Activated CD4-positive, alpha-beta T cell treated with anti-CD3 and anti-CD28 coated beads for 36 hours (primary cell): ENCODE measurements around the gene COX6B1. TPM values are rescaled to one million over a fixed set of nuclear protein-coding genes. Genes with fewer than 3 reads are reported as not detected.
A peak's percentile ranks its signal among the peaks of the same experiment; 100 is the strongest.

Experiments
- ATAC-seq: fragments of 200-7000 bp; cut with Tn5 transposase; one replicate; pipeline ENCODE4 v1.10.0; 2021; ENCODE audit warnings: mild to moderate bottlenecking, moderate library complexity
- CTCF ChIA-PET: fragments of 350-600 bp; sonication (Branson Sonifier 250); formaldehyde crosslinking; loops from one replicate; lab custom pipeline; 2021; ENCODE audit warnings: antibody characterized with exemption; lab: Charles Lee
- POLR2A ChIA-PET: fragments of 350-600 bp; sonication (Branson Sonifier 250); formaldehyde crosslinking; loops from one replicate; lab custom pipeline; 2021; ENCODE audit warnings: antibody characterized with exemption, inconsistent platforms; lab: Charles Lee
- DNase-seq: peaks from one replicate; pipeline ENCODE4 v3.0.0-alpha.2; 2020
- H3K27ac Mint-ChIP-seq: one replicate; pipeline ENCODE4 v1.8.0; 2021; ENCODE audit warnings: mixed read lengths
- H3K27me3 Mint-ChIP-seq: one replicate; pipeline ENCODE4 v1.8.0; 2021; ENCODE audit warnings: mixed read lengths
- H3K36me3 Mint-ChIP-seq: one replicate; pipeline ENCODE4 v1.8.0; 2021; ENCODE audit warnings: low read depth, mixed read lengths
- H3K4me1 Mint-ChIP-seq: one replicate; pipeline ENCODE4 v1.8.0; 2021; ENCODE audit warnings: mixed read lengths
- H3K4me3 Mint-ChIP-seq: one replicate; pipeline ENCODE4 v1.8.0; 2021; ENCODE audit warnings: mild to moderate bottlenecking, moderate library complexity, mixed read lengths
- H3K9me3 Mint-ChIP-seq: one replicate; pipeline ENCODE4 v1.8.0; 2021; ENCODE audit warnings: low read depth, mixed read lengths
- intact Hi-C, 2 experiments: fragments of 100-400 bp; cut with DNase I in 1 of 2; cut with micrococcal nuclease in 1 of 2; formaldehyde crosslinking; loops; one replicate each; pipeline versions ENCODE4 v1.14.2 to v1.15.1; 2022 to 2024; cut with DNase I, micrococcal nuclease
- total RNA-seq, 2 experiments: library from RNA; stranded (reverse); gene quantifications; one replicate each; pipeline ENCODE4 v1.2.3, GENCODE V29; 2021

The COX6B1 gene
- total RNA-seq, 2 experiments from 2014 or later = 385 to 437 TPM

DNA sequence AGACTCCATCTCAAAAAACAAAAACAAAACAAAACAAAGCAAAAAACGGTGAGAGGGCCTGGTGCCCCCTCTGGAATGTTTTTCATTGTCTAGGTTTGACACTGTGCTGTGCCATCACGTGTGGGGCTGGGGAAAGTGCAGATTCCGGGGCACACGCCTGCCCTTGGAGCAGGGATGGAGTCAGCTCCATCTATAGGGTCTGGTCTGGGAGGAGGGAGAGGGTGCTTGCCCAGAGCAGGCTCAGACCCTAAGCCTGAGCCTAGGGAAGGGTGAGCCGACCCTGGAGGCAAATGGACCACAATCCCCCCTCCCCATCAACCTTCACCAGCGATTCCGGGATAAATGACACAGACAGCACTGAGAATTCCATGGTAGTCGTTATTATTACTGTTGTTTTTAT is 45.3 kb downstream of the COX6B1 start:
- CTCF ChIA-PET = interaction anchor here (0.9 to 9.5 kb wide), 3 partner anchors 9 to 28 kb away, joined by 3 to 106 read pairs (median 3); no protein-coding TSS in a partner anchor
- POLR2A ChIA-PET = no interaction called here
- Mint-ChIP-seq H3K27me3 (no peaks in the 10 kb centered on the region), H3K4me3 (no peak overlapping the region), H3K27ac (no peak overlapping the region), H3K36me3 (no peaks in the 10 kb centered on the region), H3K9me3 (no peaks in the 10 kb centered on the region), H3K4me1 (peaks cover 17% of the 10 kb centered on the region)
- ATAC-seq (peak; percentile 1), DNase-seq (no peak)
- intact Hi-C loops = loop anchor here (1.0 to 5.0 kb wide), 9 partner anchors 24 to 238 kb away; partner anchors contain the start of genes PROSER3 (in 1 of the 2) and TMEM147 (in 1 of the 2)

DNA sequence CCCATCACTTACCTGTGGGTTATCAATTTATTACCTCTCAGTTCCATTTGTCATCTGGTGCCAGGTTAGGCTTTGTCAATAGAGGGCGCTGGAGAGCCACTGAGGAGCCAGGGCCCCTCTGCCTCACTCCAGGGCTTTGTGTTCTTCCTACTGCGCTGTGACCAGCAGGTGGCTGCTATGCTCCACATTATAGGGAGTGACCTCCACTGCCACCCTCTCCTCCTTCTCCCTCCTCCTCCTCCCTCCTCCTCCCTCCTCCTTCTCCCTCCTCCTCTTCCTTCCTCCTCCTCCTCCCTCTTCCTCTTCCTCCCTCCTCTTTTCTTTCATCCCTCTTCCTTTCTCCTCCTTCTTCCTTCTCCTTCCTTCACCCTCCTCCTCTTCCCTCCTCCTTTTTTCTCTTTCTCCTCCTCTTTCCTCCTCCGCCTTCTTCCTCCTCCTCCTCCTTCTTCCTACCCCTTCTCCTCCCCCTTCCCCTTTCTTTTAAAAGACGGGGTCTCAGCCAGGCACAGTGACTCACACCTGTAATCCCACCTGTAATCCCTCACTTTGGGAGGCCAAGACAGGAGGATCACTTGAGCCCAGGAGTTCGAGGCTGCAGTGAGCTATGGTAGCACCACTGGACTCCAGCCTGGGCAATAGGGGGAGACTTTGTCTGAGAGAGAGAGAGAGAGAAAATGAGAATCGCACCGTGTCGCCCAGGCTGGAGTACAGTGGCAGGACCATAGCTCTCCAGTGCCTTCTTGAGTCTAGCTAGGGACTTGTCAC is 45.9 kb downstream of the COX6B1 start:
- intact Hi-C loops = loop anchor here (1.0 to 5.0 kb wide), 10 partner anchors 23 to 237 kb away; partner anchors contain the start of genes ARHGAP33 (in 1 of the 2), PROSER3 (in 1 of the 2) and TMEM147 (in 1 of the 2)
- Mint-ChIP-seq H3K27ac (peak overlapping the region; percentile 43), H3K4me3 (no peak overlapping the region), H3K36me3 (no peaks in the 10 kb centered on the region), H3K9me3 (no peaks in the 10 kb centered on the region), H3K27me3 (no peaks in the 10 kb centered on the region), H3K4me1 (peaks cover 17% of the 10 kb centered on the region)
- ATAC-seq (peak; percentile 97), DNase-seq (peak; percentile 95)
- POLR2A ChIA-PET = interaction anchor here (1.2 to 1.3 kb wide), 2 partner anchors 17 to 19 kb away, joined by 3 to 4 read pairs; no protein-coding TSS in a partner anchor
- CTCF ChIA-PET = interaction anchor here (0.6 to 9.5 kb wide), 22 partner anchors 9 to 1817 kb away, joined by 3 to 106 read pairs (median 4); partner anchors contain the start of genes COX6B1, LIN37 and ZBTB32

DNA sequence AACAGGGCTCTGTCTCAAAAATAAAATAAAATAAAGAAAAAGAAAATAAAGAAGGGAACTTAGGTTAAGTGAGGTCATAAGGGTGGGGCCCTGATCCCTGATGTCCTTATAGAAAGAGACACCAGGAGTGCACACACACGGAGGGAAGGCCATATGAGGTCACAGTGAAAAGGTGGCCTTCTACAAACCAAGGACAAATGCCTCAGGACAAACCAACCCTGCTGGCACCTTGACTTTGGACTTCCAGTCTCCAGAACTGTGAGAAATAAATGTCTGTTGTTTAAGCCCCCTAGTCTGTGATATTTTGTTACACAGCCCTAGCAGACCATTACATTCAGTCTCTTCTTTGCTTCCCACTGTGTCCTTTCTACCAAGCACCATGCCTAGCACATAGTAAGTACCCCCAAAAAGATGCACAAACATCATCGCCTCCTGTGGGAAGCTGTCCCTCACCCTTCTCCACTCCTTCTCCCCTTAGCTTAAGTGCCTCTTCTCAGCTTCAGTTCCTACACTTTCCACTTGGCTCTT is 47.8 kb downstream of the COX6B1 start:
- POLR2A ChIA-PET = interaction anchor here (1.7 kb wide), 1 partner anchor 16 kb away, joined by 5 read pairs; no protein-coding TSS in a partner anchor
- no peak for ATAC-seq
- intact Hi-C loops = no loop called here
- CTCF ChIA-PET = interaction anchor here (0.6 to 9.5 kb wide), 12 partner anchors 9 to 237 kb away, joined by 3 to 106 read pairs (median 4); partner anchors contain the start of gene LIN37
- Mint-ChIP-seq H3K36me3 (no peaks in the 10 kb centered on the region), H3K4me1 (peaks cover 23% of the 10 kb centered on the region), H3K27ac (peak overlapping the region; percentile 22), H3K27me3 (no peaks in the 10 kb centered on the region), H3K4me3 (no peak overlapping the region), H3K9me3 (no peaks in the 10 kb centered on the region)
- DNase-seq = no peak

DNA sequence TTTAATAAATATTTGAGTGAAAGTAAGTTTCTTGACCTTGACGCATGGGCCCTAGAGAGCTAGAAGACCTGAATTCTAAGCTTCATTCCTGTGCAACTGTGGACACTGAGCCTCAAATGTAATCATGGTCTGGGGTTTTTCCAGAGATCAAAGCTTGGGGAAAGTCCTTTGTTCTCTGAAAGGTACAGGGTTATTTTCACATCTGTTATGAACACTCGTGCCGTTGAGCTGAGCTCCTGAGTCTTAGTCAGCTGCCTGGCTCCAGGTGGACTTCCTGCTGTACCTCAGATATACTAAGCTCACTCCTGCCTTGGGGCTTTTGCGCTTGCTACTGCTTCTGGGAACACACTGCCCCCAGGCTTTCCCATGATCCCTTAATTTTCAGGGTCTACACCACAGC is 48.7 kb downstream of the COX6B1 start:
- no peaks in the 10 kb centered on the region for H3K36me3 Mint-ChIP-seq
- H3K27ac Mint-ChIP-seq = peak overlapping the region; percentile 42
- H3K27me3 Mint-ChIP-seq = no peaks in the 10 kb centered on the region
- DNase-seq = peak; percentile 63
- ChIA-PET POLR2A (interaction anchor here (0.9 to 1.7 kb wide), 2 partner anchors 15 to 17 kb away, joined by 4 to 5 read pairs; no protein-coding TSS in a partner anchor), CTCF (interaction anchor here (0.6 to 9.5 kb wide), 13 partner anchors 10 to 262 kb away, joined by 3 to 106 read pairs (median 3); partner anchors contain the start of gene LIN37)
- intact Hi-C loops = no loop called here
- H3K4me1 Mint-ChIP-seq = peaks cover 23% of the 10 kb centered on the region
- no peak overlapping the region for H3K4me3 Mint-ChIP-seq
- peak; percentile 57 for ATAC-seq
- no peaks in the 10 kb centered on the region for H3K9me3 Mint-ChIP-seq

DNA sequence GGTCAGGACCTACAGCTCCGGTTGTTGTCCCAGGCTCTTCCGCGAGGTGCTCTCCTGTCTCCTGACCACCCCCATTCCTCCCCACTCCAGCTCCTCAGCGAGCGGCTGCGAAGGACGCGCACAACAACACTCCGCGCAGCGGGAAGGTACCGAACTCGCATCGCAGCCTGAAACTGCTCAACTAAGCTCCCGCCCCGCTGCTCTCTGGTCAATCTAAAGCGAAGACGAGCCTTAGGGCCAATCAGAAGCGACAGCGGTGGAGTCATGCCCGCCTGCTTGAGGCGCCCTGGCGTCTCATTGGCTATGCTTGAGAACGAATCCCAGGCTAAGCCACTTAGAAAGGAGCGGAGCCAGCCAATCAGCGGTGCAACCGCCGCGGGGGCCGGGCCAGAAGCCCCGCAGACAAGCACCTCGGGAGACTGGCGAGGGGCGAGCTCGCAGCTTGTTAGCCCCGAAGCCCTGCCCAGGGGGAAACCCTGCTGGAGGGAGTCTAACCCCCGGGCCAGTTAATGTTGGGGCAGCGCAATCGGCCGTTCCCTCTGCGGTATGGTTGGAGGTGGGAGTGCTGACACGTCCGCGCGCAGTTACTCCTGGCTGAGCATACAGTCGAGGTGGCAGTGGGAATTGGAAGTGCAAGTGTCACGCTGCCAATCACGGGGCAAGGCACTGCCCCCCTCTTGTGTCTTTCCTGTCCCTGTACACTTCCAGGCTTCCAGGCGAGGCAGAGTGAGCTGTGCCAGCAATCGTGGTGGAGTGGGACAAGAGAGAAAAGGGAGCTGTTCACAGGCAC is 54.3 kb downstream of the COX6B1 start:
- no peaks in the 10 kb centered on the region for H3K9me3 Mint-ChIP-seq
- H3K36me3 Mint-ChIP-seq = no peaks in the 10 kb centered on the region
- peaks cover 8% of the 10 kb centered on the region for H3K4me1 Mint-ChIP-seq
- DNase-seq (peak; percentile 97), ATAC-seq (peak; percentile 99)
- POLR2A ChIA-PET = interaction anchor here (0.5 to 2.6 kb wide), 11 partner anchors 10 to 338 kb away, joined by 3 to 34 read pairs (median 4); partner anchors contain the start of genes PSENEN and U2AF1L4
- CTCF ChIA-PET = interaction anchor here (0.8 to 2.8 kb wide), 8 partner anchors 8 to 230 kb away, joined by 3 to 45 read pairs (median 5); partner anchors contain the start of gene LIN37
- H3K27me3 Mint-ChIP-seq = no peaks in the 10 kb centered on the region
- peak overlapping the region; percentile 83 for H3K4me3 Mint-ChIP-seq
- intact Hi-C loops = loop anchor here (1.0 to 2.0 kb wide), 9 partner anchors 9 to 438 kb away; partner anchors contain the start of genes ALKBH6 (in 1 of the 2), ARHGAP33 (in 1 of the 2), CAPNS1 (in 1 of the 2) and COX6B1 (in 1 of the 2)
- H3K27ac Mint-ChIP-seq = peak overlapping the region; percentile 99

DNA sequence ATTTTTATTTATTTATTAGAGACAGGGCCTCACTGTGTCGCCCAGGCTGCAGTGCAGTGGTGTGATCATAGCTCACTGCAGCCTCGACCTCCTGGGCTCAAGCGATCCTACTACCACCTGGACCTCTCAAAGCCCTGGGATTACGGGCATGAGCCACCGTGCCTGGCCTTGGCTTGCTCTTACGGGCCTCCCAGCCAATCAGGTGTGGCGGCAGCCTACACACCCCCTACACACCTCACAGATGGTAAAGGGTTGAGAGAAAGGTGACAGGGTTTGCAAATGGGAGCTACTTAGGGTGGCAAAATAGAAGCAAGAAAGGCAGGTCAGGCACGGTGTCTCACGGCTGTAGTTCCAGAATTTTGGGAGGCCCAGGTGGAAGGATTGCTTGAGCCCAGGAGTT is 55.2 kb downstream of the COX6B1 start:
- H3K27ac Mint-ChIP-seq = no peak overlapping the region
- intact Hi-C loops = loop anchor here (2.0 kb wide), 4 partner anchors 13 to 437 kb away; partner anchors contain the start of genes CAPNS1 (in 1 of the 2), COX6B1 (in 1 of the 2), THAP8 (in 1 of the 2) and WDR62 (in 1 of the 2)
- no peaks in the 10 kb centered on the region for H3K36me3 Mint-ChIP-seq
- DNase-seq (no peak), ATAC-seq (no peak)
- no peaks in the 10 kb centered on the region for H3K9me3 Mint-ChIP-seq
- H3K4me3 Mint-ChIP-seq = no peak overlapping the region
- CTCF ChIA-PET = interaction anchor here (1.2 to 2.8 kb wide), 4 partner anchors 9 to 45 kb away, joined by 3 to 45 read pairs (median 6); partner anchors contain the start of gene LIN37
- no peaks in the 10 kb centered on the region for H3K27me3 Mint-ChIP-seq
- POLR2A ChIA-PET = interaction anchor here (1.6 to 2.6 kb wide), 2 partner anchors 9 to 41 kb away, joined by 13 to 34 read pairs; partner anchors contain the start of genes PSENEN and U2AF1L4
- H3K4me1 Mint-ChIP-seq = peaks cover 8% of the 10 kb centered on the region

DNA sequence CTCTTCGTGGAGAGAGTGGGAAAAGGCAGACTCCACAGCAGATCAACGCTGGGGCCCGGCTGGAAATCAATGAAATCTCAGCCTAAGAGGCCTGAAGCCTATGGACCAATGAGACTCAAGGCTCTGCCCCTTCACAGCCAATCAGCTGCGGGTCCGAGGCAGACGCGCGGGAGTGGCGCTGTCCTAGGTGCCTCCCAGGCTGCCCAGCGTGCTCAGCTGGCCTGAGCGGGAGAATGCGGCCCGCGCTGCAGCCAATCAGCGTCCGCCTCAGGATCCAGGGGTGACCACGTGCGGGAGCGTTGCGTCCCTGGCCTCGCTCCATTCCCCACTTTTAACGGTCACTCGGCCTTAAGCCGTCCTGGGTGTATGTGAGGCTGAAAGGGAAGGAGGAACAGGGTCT is 56.1 kb downstream of the COX6B1 start, which contains the start of gene ZBTB32:
TSS of gene ZBTB32 (plus strand) at position 341 of the 400 bp plus-strand sequence. CDS start 10,069 bp downstream, outside the sequence.
- peaks cover 10% of the 10 kb centered on the region for H3K4me1 Mint-ChIP-seq
- no peaks in the 10 kb centered on the region for H3K27me3 Mint-ChIP-seq
- intact Hi-C loops = no loop called here
- DNase-seq (peak; percentile 65), ATAC-seq (no peak)
- H3K4me3 Mint-ChIP-seq = no peak within 1 kb of the TSS
- ChIA-PET POLR2A (no interaction called here), CTCF (interaction anchor here (1.1 to 1.6 kb wide), 2 partner anchors 10 kb away, joined by 4 to 7 read pairs; no protein-coding TSS in a partner anchor)
- no peaks in the 10 kb centered on the region for H3K36me3 Mint-ChIP-seq
- H3K9me3 Mint-ChIP-seq = no peaks in the 10 kb centered on the region
- no peak within 1 kb of the TSS for H3K27ac Mint-ChIP-seq

Other genes starting within 250 kb of the COX6B1 start
- not detected for gene FFAR2, start 200.1 kb upstream of the COX6B1 start, total RNA-seq
- gene KRTDAP, start 157.9 kb upstream of the COX6B1 start, total RNA-seq = not detected
- 1 to 10 TPM; 1.1 to 1.3 TPM for gene DMKN, start 134.7 kb upstream of the COX6B1 start, total RNA-seq
- not detected for gene SBSN, start 120.0 kb upstream of the COX6B1 start, total RNA-seq
- gene GAPDHS, start 114.9 kb upstream of the COX6B1 start, total RNA-seq = not detected
- 10 to 100 TPM; 73.1 to 73.8 TPM for gene TMEM147, start 102.7 kb upstream of the COX6B1 start, total RNA-seq
- gene ATP4A, start 84.7 kb upstream of the COX6B1 start, total RNA-seq = not detected
- not detected for gene PMIS2, start 62.1 kb upstream of the COX6B1 start, total RNA-seq
- 10 to 100 TPM; 39.7 to 41.0 TPM for gene HAUS5, start 35.6 kb upstream of the COX6B1 start, total RNA-seq
- gene RBM42, start 19.3 kb upstream of the COX6B1 start, total RNA-seq = 10 to 100 TPM; 87.5 to 94.4 TPM
- gene ETV2, start 6.6 kb upstream of the COX6B1 start, total RNA-seq = 1 to 10 TPM in 1 of 2 experiments, under 1 TPM in 1; 0.37 to 1.1 TPM
- gene UPK1A, start 18.2 kb downstream of the COX6B1 start, total RNA-seq = 1 to 10 TPM; 1.2 to 1.8 TPM
- 100 to 1,000 TPM; 232 to 265 TPM for gene ZBTB32, start 56.2 kb downstream of the COX6B1 start, total RNA-seq
- 10 to 100 TPM; 48.6 to 49.4 TPM for gene KMT2B, start 69.7 kb downstream of the COX6B1 start, total RNA-seq
- gene IGFLR1, start 94.1 kb downstream of the COX6B1 start, total RNA-seq = 10 to 100 TPM; 71.4 to 80.2 TPM
- gene U2AF1L4, start 97.1 kb downstream of the COX6B1 start, total RNA-seq = 10 to 100 TPM; 31.6 to 37.5 TPM
- 10 to 100 TPM; 36.0 to 37.9 TPM for gene PSENEN, start 97.3 kb downstream of the COX6B1 start, total RNA-seq
- gene LIN37, start 100.3 kb downstream of the COX6B1 start, total RNA-seq = 10 to 100 TPM in 1 of 2 experiments, 1 to 10 TPM in 1; 8.4 to 12.7 TPM
- under 1 TPM; 0.53 to 0.93 TPM for gene HSPB6, start 108.7 kb downstream of the COX6B1 start, total RNA-seq
- gene PROSER3, start 109.9 kb downstream of the COX6B1 start, total RNA-seq = 10 to 100 TPM; 39.8 to 62.8 TPM
- gene ARHGAP33, start 127.2 kb downstream of the COX6B1 start, total RNA-seq = 10 to 100 TPM; 27.8 to 35.2 TPM
- gene PRODH2, start 164.5 kb downstream of the COX6B1 start, total RNA-seq = not detected
- not detected for gene NPHS1, start 204.2 kb downstream of the COX6B1 start, total RNA-seq
- gene KIRREL2, start 208.6 kb downstream of the COX6B1 start, total RNA-seq = under 1 TPM; 0.93 to 0.98 TPM
- gene APLP1, start 220.3 kb downstream of the COX6B1 start, total RNA-seq = 1 to 10 TPM; 2.3 to 3.0 TPM